ENCODE data around the gene PPP1R7.

GRCh38 chr2:241198381-241199279, 48.4 kb downstream of the PPP1R7 start:
- TF ChIP-seq CTCF (IDR thresholded peaks at IDR 0.05) (no peak), POLR2A (IDR thresholded peaks at IDR 0.05) (no peak)
